HG03139 (cell line): ENCODE data around the gene HIVEP3.

Experiments used
- ATAC-seq: cut with Tn5 transposase; IDR thresholded peaks from one replicate; pipeline ENCODE4 v1.9.1; 2021; ENCODE audit not compliant: unreplicated experiment

Gene HIVEP3

DNA sequence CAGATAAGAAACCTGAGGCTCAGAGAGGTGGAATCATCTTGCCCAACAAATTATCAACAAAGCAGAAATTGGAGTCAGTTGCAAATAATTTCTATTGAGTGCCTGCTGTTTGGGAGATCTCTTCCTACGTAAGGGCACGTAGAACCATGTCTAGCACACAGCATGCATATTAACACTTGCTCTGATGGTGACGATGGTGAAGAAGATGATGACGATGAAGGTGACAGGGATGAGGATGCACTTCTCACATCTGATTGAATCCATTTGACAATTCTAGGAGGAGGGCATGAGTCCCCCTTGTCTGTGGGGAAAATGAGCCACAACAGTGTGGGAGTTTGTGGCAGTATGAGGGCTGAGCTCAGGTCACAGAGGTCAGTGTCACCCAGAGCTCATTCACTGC is 183.6 kb downstream of the HIVEP3 start:
- no peak for ATAC-seq

DNA sequence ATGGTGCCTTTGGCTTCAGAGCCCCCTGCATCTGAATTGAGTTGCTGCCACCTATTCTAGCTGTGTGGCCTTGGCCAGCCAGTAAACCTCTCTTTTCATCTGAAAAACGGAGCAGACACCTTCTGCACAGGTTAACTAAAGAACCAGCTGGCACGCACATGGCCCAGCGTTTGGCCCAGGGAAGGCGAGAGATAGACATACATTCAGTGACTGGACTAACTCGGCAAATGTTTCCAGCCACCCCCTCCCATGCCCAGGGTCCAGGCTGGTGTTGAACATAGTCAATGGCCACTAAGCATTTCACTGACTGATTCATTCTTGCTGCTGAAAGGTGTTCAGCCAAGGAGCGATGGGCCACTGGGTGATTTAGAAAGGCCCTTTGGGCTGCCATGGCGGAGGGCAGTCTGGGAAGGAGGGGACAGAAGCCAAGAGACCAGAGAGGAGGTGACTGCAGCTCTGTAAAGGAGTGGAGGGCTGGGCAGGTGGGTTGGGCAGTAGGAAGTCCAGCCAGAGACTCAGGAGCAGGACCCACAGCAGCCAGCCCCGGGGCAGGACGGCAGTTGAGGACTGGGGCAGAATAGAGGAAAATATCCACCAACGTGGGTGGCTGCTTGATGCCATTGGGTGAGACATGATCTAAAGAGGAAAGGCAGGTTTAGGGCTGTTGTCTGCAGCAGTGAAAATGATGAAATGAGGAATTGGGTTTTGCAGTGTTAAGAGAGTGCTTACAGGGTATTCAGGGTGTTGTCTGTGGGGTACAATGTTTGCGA is 184.3 kb downstream of the HIVEP3 start:
- no peak for ATAC-seq

DNA sequence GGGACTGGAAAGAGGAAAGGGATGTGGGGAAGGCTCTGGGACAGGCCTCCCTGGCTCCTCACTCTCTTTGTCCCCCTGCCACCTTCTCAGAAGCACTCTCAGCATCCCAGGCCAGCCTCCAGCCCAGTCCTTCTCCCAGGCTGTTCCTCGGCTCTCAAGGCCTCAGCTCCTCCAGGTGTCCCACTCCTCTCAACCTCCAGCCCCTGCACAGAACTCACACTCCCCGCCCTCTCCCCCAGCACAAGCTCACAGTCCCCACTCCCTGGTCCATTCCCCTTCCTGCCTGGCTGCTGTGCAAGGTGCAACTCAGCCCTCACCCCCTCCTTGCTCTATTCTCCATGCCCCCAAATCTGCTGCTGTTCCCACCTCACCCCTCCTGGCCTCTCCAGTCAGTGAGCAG is 185.0 kb downstream of the HIVEP3 start:
- ATAC-seq, result no peak

DNA sequence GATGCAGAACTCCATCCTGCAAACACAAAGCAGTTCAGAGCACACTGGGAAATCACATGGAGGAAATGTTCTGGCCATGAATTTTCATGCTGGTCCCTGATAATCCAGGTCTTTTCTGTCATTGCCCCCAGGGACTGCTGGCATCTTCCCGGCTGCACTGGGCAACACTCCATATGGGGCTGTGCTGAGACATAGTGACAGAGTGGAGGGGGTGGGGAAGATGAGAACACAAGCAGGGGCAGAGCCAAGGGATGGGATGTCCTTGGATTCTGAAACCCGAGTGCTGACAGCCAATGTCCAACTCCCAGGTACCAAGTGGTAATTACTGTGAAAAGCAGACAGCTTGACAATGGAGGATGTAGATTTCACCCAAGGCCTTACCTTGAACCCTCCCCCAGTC is 185.7 kb downstream of the HIVEP3 start:
- ATAC-seq, result no peak

DNA sequence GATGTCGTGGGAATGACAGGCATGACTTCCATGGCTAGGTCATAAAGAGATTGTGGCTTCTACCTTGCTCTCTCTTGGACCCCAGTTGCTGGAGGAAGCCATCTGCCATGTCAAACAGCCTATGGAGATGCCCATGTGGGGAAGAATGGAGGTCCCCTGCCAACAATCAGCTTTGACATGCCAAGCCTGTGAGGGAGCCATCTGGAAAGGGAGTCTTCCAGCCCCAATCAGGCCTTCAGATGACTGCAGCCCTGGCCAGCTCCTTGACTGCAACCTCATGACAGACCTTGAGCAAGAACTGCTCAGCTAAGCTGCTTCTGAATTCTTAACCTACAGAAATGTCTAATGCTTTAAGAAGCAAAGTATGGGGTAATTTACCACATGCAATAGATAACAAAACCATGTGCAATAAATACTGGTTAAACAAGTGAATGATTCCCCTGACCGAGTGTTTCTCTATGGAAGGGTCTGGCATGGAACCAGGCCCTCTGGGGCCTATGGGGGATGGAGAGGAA is 187.1 kb downstream of the HIVEP3 start:
- no peak for ATAC-seq

DNA sequence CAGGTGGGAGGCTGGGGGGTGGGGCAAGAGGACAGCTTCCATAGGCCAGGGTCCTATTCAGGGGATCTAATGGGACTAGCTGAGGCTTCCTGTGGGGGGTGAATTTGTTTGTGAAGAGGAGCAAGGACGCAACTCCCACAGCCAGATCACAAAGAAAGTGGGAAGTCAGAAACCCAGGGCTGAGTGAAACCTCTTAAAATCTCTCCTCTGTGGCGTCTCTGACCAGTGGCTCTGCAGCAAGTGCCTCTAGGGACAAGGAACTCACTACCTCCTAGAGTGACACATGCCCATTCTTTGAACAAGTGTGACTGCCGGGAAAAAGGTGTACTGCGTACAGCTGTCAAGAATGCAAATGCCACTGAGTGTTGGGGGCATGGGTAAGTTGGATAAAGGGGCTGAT is 187.9 kb downstream of the HIVEP3 start:
- ATAC-seq, result no peak

DNA sequence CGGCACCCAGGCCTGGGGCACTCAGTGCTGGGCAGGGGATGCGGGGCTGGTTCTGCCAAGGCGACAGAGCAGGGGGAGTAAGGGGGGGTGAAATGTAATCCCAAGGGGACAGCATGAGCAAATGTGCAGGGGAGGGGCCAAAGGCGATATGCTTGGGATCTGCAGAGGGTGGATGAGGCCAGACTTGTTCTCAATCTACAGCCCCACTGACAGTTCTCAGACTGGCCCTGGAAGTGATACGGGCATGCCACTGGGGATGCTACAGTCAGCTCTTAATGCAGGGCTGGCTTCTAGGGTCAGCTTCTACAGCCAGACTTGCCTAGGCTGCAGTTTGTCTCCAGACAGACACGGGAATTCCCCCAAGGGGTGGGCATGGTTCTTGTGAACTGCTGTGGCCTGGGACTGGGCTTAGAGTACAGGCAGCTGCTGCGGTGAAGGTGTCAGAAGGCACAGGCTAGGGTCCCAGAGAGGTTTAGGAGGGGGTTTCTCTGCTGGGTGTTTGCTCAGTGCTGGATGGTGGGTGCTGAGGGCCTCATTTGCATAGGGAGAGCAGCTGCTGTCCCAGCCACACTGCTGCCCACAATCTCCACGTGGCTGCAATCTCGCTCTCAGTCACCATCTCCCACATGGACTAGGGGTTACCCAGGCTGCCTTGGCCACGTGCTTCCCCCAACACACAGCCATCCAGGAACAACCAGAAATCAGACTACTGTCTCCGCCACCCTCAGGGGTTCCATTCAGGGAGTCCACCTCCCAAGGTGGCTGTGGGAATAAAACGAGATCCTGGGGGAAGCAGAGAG is 190.1 kb downstream of the HIVEP3 start:
- peak; percentile 72 for ATAC-seq

DNA sequence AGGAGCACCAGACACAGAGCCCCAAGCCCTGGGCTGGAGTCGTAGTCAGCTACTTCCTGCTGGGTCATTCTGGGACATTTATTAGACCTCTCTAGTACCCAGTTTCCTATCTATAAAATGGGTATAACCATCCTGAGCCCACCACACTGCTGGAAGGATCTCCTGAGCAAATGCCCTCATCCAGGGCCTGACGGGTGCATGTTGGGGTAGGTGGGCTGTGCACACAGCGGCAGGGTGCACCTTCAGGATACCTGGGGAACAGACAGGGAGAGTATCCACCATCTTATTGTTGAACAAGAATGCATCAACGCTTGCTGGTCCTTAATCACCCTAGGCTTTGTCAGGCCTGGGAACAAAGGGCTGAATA is 191.0 kb downstream of the HIVEP3 start:
- no peak for ATAC-seq

DNA sequence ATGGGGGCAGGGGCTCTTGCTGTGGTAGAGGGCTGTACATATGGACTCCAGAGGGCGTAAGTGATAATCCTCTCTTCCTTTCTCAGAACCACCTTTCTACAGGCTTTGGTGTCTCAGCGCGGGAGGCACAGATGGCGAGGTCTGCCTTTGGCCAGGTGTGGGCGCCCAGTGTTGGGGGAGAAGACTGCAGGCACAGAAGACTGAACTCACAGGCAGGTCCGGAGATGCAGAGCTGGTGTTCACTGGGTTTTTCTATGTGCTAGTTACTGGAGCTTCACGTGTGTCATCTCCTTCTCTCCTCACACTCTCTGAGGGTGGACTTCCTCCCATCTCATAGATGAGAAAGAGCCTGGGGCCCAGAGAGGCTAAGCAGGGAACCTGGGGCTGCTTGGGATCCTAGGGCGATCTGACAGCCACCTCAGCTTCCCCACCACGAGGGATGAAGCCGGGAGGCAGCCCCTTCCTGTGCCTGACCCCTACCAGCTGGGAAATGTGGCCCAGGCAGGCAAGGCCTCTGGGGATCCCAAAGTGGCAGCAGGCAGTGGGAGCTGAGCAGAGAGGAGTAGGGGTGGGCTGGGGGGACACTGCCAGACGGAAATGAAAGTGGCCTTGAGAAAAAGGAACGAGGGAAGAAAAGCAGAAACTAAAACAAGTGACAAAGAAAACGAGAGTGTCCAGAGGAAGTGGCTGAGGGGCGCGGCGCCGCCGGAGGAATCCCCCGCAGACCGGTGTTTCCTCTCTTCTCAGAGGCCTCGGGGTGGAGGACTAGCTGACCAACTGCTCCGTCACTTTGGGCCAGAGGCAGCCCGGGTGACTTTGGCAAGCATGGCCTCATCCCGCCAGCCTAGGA is 191.6 kb downstream of the HIVEP3 start:
- ATAC-seq, result peak; percentile 31

DNA sequence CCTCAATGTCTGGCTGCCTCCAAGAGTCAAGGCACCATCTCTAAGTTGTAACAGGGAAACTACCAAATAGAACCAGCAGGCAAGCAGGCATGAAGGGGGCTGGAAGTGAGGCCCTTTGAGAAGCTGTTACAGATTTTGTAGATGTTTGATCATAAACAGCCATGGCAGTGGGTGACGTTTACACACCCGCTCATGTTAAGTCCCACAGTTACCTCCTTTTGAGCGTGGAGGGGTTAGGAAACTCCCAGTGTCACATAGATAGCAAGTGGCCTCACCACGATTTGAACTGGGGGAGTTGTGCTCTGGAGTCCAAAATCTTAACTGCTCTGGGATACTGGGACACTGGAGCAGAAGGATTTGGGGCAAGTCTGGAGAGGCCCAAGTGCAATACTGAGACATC is 192.4 kb downstream of the HIVEP3 start:
- ATAC-seq, result no peak

DNA sequence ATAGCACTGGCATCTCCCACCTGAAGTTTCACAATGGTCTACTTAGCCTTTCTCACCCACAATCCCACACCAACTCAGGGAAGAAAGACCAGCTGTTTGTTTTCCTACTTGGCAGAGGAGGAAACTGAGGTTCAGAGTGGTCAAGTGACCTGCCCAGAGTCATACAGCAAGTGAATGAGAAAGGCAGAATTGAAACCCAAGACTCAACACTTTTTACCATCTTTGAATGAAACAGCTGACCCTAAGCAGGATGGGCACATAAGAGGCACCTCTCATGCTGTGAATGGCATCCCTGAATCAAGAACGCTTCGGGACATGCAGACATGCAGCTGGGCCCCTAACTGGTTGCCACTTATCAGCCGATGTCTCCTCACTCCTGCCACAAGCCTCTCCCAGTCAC is 193.8 kb downstream of the HIVEP3 start:
- ATAC-seq, result no peak

DNA sequence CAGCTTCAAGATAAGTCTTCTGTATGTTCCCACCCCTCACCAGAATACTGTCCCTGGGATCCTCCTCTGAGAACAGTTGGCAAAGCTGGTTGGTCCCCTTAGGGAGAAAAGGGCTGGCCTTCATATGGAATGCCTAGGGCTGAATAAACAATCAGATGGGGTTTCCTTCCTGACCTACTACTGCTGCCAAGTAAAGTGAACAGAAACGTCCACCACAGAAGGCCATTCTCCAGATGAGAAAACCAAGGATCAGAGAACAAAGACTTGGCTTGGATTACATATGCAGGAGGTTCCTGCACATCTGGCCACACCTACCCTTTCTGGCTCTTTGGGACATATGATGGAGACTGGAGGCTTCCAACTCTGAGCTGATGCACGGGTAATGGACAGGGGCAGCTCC is 194.5 kb downstream of the HIVEP3 start:
- ATAC-seq, result no peak

DNA sequence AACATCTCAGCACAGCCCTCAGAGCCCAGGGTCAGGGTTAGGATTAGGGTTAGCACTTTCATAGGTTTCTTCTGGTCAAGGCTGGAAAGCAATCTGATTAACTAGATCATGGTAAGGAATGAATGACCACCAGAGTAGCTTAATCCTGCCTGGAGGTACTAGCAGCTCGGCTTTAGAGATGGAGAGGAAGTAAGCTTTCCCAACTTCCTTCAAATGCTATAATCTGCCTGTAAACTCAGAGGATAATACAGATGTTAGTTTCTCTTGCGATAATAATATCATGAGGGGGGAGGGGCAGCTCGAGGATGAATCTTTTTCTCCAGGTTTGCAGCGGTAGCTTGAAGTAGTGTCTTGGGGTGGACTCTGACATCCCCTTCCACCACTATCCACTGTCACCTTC is 194.9 kb downstream of the HIVEP3 start:
- no peak for ATAC-seq

DNA sequence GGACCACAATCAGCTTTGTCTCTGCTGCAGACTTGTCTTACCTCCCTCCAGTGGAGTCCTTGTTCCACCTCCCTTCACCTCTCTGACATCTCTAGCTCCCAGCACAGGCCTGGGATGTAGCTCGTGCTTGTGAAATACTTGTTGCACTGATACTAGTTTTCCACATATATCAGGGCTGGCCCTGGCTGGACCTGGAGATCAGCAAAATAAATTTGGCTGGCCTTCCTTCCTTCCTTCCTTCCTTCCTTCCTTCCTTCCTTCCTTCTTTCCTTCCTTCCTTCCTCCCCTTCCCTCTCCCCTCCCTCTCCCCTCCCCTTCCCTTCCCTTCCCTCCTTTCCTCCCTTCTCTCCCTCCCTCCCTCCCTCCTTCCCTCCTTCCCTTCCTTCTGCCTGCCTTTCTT is 196.5 kb downstream of the HIVEP3 start:
- no peak for ATAC-seq

DNA sequence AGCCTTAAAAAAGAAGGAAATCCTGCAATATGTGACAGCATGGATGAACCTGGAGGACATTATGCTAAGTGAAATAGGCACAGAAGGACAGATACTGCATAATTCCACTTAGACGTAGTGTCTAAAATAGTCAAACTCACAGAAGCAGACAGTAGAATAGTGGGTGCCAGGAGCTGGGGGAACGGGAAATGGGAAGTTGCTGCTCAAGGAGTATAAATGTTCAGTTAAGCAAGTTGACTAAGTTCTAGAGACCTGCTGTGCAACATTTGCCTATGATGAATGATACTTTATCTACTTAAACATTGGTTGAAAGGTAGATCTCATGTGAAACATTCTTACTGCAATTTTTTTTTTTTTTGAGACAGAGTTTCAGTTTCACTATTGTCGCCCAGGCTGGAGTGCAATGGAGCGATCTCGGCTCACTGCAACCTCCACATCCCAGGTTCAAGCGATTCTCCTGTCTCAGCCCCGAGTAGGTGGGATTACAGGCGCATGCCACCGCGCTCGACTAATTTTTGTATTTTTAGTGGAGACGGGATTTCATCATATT is 197.8 kb downstream of the HIVEP3 start:
- no peak for ATAC-seq

DNA sequence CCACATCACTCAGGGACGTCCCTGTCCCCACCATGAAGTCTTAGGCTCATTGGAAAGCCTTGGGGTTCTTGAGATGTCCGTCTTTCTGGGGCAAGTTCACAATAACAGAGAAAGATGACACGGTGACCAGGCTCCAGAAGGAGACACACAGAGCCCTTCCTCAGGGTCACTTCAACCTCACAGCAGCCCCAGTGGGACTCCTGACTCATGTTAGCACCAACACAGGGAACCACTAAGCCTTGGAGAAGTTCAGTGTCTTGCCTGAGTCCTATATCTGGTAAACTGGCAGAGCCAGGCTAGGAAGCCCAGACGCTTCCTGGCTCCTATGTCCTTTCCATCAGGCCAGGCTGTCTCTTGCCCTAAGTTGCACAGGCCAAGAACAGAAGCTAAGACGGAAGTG is 199.1 kb downstream of the HIVEP3 start:
- no peak for ATAC-seq

DNA sequence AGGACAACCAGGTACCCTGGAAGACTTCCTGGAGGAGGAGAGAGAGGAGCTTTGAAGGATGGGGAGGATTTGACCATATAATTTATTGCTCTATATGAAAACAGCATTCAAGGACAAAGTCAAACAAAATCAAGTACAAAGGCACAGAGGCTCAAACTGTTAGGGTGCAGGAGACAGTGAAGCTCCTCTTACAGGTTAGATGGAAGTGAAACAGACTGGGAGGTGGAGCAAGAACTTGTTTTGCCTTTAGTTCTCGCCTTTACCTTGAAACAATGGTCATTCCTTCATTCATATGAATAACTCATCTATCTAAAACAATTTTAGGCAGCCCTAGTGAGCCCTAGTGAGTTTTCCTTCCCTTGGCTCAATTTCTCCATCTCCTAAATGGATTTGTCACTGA is 199.6 kb downstream of the HIVEP3 start:
- no peak for ATAC-seq

DNA sequence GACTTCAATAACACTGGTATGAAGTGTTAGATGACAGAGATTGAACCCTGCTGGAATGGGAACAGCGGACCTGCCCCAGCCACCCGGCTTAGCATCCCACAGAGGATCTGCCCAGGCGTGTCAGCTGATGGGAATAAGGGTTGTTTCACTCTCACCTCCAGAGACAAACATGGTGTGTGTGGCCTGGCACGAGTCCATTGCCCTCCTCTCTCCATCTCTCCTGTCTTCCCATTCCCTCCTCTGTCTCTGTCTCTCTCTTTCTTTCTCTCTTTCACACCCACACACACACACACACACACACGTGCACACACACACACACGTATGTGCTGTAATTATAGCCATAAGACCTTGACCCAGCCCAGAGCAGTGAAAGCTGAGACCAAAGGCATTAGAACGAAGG is 200.2 kb downstream of the HIVEP3 start:
- no peak for ATAC-seq

DNA sequence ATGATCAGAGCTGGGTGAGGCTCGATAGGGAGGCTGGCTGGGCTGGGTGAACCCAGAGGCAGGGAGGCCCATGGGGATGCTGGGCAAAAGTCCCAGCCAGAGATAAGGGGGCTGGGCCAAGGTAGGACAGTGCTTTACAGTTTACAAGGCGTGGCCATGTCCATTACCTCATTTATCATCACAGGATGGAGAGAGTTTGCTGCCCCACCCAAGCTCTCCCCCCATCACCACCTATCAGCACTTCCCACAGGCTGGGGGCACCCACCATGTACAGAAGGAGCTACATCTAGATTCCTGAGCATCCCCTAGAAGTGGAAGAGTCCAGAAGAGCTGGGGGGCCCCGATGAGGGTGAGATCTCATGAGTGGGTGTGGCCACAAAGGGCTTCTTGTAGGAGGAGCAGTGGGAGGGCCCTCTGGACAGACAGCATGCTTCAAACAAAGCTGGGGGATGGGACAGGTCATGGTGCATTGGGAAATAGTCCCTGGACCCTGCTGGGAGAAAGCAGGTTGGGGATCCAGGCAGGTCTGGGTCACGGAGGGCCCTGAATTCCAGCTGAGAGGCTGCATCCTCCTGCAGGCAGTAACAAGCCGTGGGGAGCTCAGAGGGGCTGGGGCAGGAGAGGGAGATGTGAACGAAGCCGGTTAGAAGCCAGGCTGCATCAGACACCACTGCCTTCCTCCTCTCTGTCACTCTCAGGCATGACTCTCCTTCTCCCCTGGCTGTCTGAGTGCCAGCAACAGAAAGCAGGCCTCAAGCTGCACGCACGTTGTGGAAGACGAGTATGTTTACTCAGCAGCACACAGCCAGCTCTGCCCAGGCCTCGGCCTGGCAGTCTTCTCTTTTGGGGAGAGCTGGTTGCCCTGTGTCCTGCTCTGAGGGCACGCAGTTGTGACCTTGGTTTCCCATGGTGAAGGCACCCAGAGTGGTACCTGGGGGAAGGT is 202.3 kb downstream of the HIVEP3 start:
- no peak for ATAC-seq

DNA sequence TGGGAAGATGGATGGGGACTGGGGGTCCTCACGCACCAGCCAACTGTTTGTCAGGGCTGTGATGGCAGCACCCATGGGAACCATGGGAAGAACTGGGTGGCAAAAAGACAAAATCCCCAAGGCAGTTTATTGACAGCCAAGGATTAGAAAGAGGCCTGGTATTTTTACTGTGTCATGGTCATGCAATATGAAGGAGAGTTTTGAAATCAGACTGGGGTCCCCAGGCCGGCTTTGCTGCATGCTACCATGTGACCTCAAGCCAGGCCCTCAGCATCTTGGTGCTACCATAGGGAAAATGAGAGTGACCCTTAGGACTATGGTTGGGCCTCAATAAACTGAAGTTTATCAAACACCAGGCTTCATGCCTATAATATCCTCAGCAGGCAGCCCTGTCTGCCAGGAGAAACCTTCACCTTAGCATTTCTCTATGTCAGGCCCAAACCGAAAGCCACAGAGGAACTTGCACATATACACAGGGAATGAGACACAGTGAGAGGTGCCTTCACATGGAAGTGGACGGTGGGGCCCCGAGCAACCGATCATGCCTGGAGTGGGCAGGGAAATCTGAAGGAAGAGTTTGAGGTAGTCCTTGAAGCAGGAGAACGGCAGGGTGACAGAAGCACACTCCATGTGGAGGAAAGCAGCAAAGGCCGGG is 203.2 kb downstream of the HIVEP3 start:
- no peak for ATAC-seq
